Activated T-helper 17 cell treated with anti-CD3 and anti-CD28 coated beads, Interleukin-2, amount 50 U/mL, for 72 hours (primary cell): Measurements from ENCODE around the gene ILDR1. TPM values are rescaled to one million over a fixed set of nuclear protein-coding genes. Genes with fewer than 3 reads are reported as not detected.
A peak's percentile ranks its signal among the peaks of the same experiment; 100 is the strongest.

Source experiments
- ATAC-seq: fragments of 150-1000 bp; cut with Tn5 transposase; replicated peaks from 2 replicates; pipeline ENCODE4 v1.10.0; 2021; ENCODE audit warnings: mild to moderate bottlenecking, moderate library complexity
- H3K27ac Mint-ChIP-seq: one replicate; pipeline ENCODE4 v1.8.0; 2022; ENCODE audit warnings: mixed read lengths
- H3K27me3 Mint-ChIP-seq: one replicate; pipeline ENCODE4 v1.8.0; 2022; ENCODE audit warnings: mixed read lengths
- H3K36me3 Mint-ChIP-seq: one replicate; pipeline ENCODE4 v1.8.0; 2022; ENCODE audit warnings: low read depth, mild to moderate bottlenecking, mixed read lengths
- H3K4me1 Mint-ChIP-seq: one replicate; pipeline ENCODE4 v1.8.0; 2022; ENCODE audit warnings: mixed read lengths
- H3K4me3 Mint-ChIP-seq: one replicate; pipeline ENCODE4 v1.8.0; 2022; ENCODE audit warnings: mild to moderate bottlenecking, mixed read lengths
- H3K9me3 Mint-ChIP-seq: one replicate; pipeline ENCODE4 v1.8.0; 2022; ENCODE audit warnings: mixed read lengths
- total RNA-seq, 2 donors: library from RNA; stranded (reverse); gene quantifications; one replicate each; pipeline ENCODE4 v1.2.3, GENCODE V29; 2022

The ILDR1 gene
- total RNA-seq, 2 donors from 2014 or later = 0.21 to 1.4 TPM

- Mint-ChIP-seq H3K4me3 (no peak overlapping the region), H3K27me3 (no peaks in the 10 kb centered on the region), H3K9me3 (peaks cover 7% of the 10 kb centered on the region), H3K4me1 (peaks cover 10% of the 10 kb centered on the region), H3K36me3 (no peaks in the 10 kb centered on the region), H3K27ac (no peak overlapping the region)
- no peak for ATAC-seq
Measured at GRCh38 chr3:122032531-122032930, 10.5 kb upstream of the ILDR1 start.

GRCh38 chr3:122031123-122031468 lies 9.0 kb upstream of the ILDR1 start:
- peaks cover 6% of the 10 kb centered on the region for H3K9me3 Mint-ChIP-seq
- H3K27ac Mint-ChIP-seq = peak overlapping the region; percentile 68
- no peaks in the 10 kb centered on the region for H3K36me3 Mint-ChIP-seq
- H3K4me1 Mint-ChIP-seq = peaks cover 10% of the 10 kb centered on the region
- H3K27me3 Mint-ChIP-seq = no peaks in the 10 kb centered on the region
- ATAC-seq = no peak
- peak overlapping the region; percentile 61 for H3K4me3 Mint-ChIP-seq

GRCh38 chr3:122030381-122031122 lies 8.5 kb upstream of the ILDR1 start:
- peaks cover 10% of the 10 kb centered on the region for H3K4me1 Mint-ChIP-seq
- H3K4me3 Mint-ChIP-seq = peak overlapping the region; percentile 61
- no peaks in the 10 kb centered on the region for H3K27me3 Mint-ChIP-seq
- peaks cover 2% of the 10 kb centered on the region for H3K9me3 Mint-ChIP-seq
- H3K27ac Mint-ChIP-seq = peak overlapping the region; percentile 68
- H3K36me3 Mint-ChIP-seq = no peaks in the 10 kb centered on the region
- ATAC-seq = peak; percentile 89

GRCh38 chr3:122025296-122025695 lies 3.2 kb upstream of the ILDR1 start:
- Mint-ChIP-seq H3K4me3 (no peak overlapping the region), H3K27ac (no peak overlapping the region), H3K9me3 (no peaks in the 10 kb centered on the region), H3K27me3 (peaks cover 19% of the 10 kb centered on the region), H3K4me1 (peaks cover 2% of the 10 kb centered on the region), H3K36me3 (no peaks in the 10 kb centered on the region)
- ATAC-seq = peak; percentile 45

GRCh38 chr3:122024800-122025199 lies 2.8 kb upstream of the ILDR1 start:
- no peak overlapping the region for H3K27ac Mint-ChIP-seq
- H3K9me3 Mint-ChIP-seq = no peaks in the 10 kb centered on the region
- no peak for ATAC-seq
- no peaks in the 10 kb centered on the region for H3K36me3 Mint-ChIP-seq
- no peaks in the 10 kb centered on the region for H3K4me1 Mint-ChIP-seq
- H3K27me3 Mint-ChIP-seq = peaks cover 20% of the 10 kb centered on the region
- no peak overlapping the region for H3K4me3 Mint-ChIP-seq

GRCh38 chr3:122023335-122023910 lies 1.4 kb upstream of the ILDR1 start:
- Mint-ChIP-seq H3K36me3 (no peaks in the 10 kb centered on the region), H3K27me3 (peaks cover 21% of the 10 kb centered on the region), H3K4me3 (no peak overlapping the region), H3K27ac (no peak overlapping the region), H3K9me3 (no peaks in the 10 kb centered on the region), H3K4me1 (no peaks in the 10 kb centered on the region)
- ATAC-seq = no peak

- ATAC-seq = no peak
- no peaks in the 10 kb centered on the region for H3K36me3 Mint-ChIP-seq
- H3K4me3 Mint-ChIP-seq = no peak overlapping the region
- H3K4me1 Mint-ChIP-seq = no peaks in the 10 kb centered on the region
- H3K27me3 Mint-ChIP-seq = peaks cover 30% of the 10 kb centered on the region
- H3K27ac Mint-ChIP-seq = no peak overlapping the region
- no peaks in the 10 kb centered on the region for H3K9me3 Mint-ChIP-seq
Measured at GRCh38 chr3:122021037-122021436, 1.0 kb downstream of the ILDR1 start.

- no peak overlapping the region for H3K4me3 Mint-ChIP-seq
- no peaks in the 10 kb centered on the region for H3K36me3 Mint-ChIP-seq
- H3K27ac Mint-ChIP-seq = no peak overlapping the region
- peaks cover 31% of the 10 kb centered on the region for H3K27me3 Mint-ChIP-seq
- H3K9me3 Mint-ChIP-seq = no peaks in the 10 kb centered on the region
- H3K4me1 Mint-ChIP-seq = no peaks in the 10 kb centered on the region
- no peak for ATAC-seq
Measured at GRCh38 chr3:122019493-122019892, 2.6 kb downstream of the ILDR1 start.

- H3K9me3 Mint-ChIP-seq = no peaks in the 10 kb centered on the region
- peak; percentile 97 for ATAC-seq
- peaks cover 25% of the 10 kb centered on the region for H3K27me3 Mint-ChIP-seq
- peaks cover 8% of the 10 kb centered on the region for H3K4me1 Mint-ChIP-seq
- H3K27ac Mint-ChIP-seq = no peak overlapping the region
- H3K36me3 Mint-ChIP-seq = no peaks in the 10 kb centered on the region
- H3K4me3 Mint-ChIP-seq = no peak overlapping the region
Measured at GRCh38 chr3:122014741-122015140, 7.3 kb downstream of the ILDR1 start.

GRCh38 chr3:122013448-122013925 lies 8.6 kb downstream of the ILDR1 start:
- Mint-ChIP-seq H3K9me3 (no peaks in the 10 kb centered on the region), H3K27ac (no peak overlapping the region), H3K27me3 (peaks cover 26% of the 10 kb centered on the region), H3K4me3 (no peak overlapping the region), H3K36me3 (no peaks in the 10 kb centered on the region), H3K4me1 (peaks cover 9% of the 10 kb centered on the region)
- no peak for ATAC-seq

GRCh38 chr3:122012821-122013220 lies 9.2 kb downstream of the ILDR1 start:
- ATAC-seq = no peak
- peaks cover 20% of the 10 kb centered on the region for H3K27me3 Mint-ChIP-seq
- H3K36me3 Mint-ChIP-seq = no peaks in the 10 kb centered on the region
- no peaks in the 10 kb centered on the region for H3K9me3 Mint-ChIP-seq
- H3K27ac Mint-ChIP-seq = no peak overlapping the region
- peaks cover 9% of the 10 kb centered on the region for H3K4me1 Mint-ChIP-seq
- no peak overlapping the region for H3K4me3 Mint-ChIP-seq

- no peak for ATAC-seq
- H3K27ac Mint-ChIP-seq = no peak overlapping the region
- H3K27me3 Mint-ChIP-seq = peaks cover 17% of the 10 kb centered on the region
- H3K4me3 Mint-ChIP-seq = no peak overlapping the region
- H3K36me3 Mint-ChIP-seq = no peaks in the 10 kb centered on the region
- H3K4me1 Mint-ChIP-seq = peaks cover 9% of the 10 kb centered on the region
- H3K9me3 Mint-ChIP-seq = no peaks in the 10 kb centered on the region
Measured at GRCh38 chr3:122011396-122011795, 10.7 kb downstream of the ILDR1 start.

GRCh38 chr3:122010506-122010905 lies 11.5 kb downstream of the ILDR1 start:
- H3K4me3 Mint-ChIP-seq = no peak overlapping the region
- no peaks in the 10 kb centered on the region for H3K36me3 Mint-ChIP-seq
- ATAC-seq = no peak
- H3K4me1 Mint-ChIP-seq = peaks cover 9% of the 10 kb centered on the region
- H3K27ac Mint-ChIP-seq = no peak overlapping the region
- H3K9me3 Mint-ChIP-seq = no peaks in the 10 kb centered on the region
- H3K27me3 Mint-ChIP-seq = peaks cover 12% of the 10 kb centered on the region

- Mint-ChIP-seq H3K4me1 (peaks cover 23% of the 10 kb centered on the region), H3K27ac (no peak overlapping the region), H3K27me3 (peaks cover 20% of the 10 kb centered on the region), H3K4me3 (no peak overlapping the region), H3K36me3 (no peaks in the 10 kb centered on the region), H3K9me3 (no peaks in the 10 kb centered on the region)
- no peak for ATAC-seq
Measured at GRCh38 chr3:122008166-122008565, 13.9 kb downstream of the ILDR1 start.

GRCh38 chr3:122006267-122006666 lies 15.8 kb downstream of the ILDR1 start:
- ATAC-seq = no peak

More at GRCh38 chr3:122006267-122006666, 15.8 kb downstream of the ILDR1 start:
- H3K4me3 Mint-ChIP-seq = no peak overlapping the region
- no peaks in the 10 kb centered on the region for H3K9me3 Mint-ChIP-seq
- peaks cover 21% of the 10 kb centered on the region for H3K27me3 Mint-ChIP-seq
- H3K36me3 Mint-ChIP-seq = no peaks in the 10 kb centered on the region
- H3K4me1 Mint-ChIP-seq = peaks cover 23% of the 10 kb centered on the region
- no peak overlapping the region for H3K27ac Mint-ChIP-seq
